ENCODE results near the gene EFHC1. TPM values are rescaled to one million over a fixed set of nuclear protein-coding genes. Genes with fewer than 3 reads are reported as not detected.
A peak's percentile ranks its signal among the peaks of the same experiment; 100 is the strongest.
"Not testable (repeated sequence)": the region's sequence is repeated elsewhere in the genome, so short reads cannot be mapped to it uniquely, and the experiment has no call there.

Gene EFHC1
- total RNA-seq, 1 experiment from 2014 or later: 29.1 TPM

- DNase-seq (ENCODE audit: low spot score): no peak
These were observed 18.8 kb downstream of the EFHC1 start for GRCh38 chr6:52438926-52439325.

DNA sequence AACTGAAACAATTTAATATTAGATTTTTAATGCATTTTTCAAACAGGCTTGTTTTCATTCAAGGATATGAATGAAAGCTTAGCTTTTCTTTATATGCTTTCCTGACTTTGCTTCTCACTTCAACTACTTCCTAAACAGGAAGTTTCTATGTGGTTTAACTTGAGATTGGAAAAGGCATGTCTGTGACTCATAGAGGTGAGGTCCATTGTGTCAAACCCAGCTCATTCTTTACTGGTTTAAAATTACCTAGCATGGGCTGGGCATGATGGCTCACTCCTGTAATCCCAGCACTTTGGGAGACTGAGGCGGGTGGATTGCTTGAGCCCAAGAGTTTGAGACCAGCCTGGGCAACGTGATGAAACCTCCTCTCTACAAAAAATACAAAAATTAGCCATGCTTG, 34.4 kb downstream of the EFHC1 start:
- DNase-seq (ENCODE audit: low spot score): peak; percentile 72

- DNase-seq (ENCODE audit: low spot score): no peak
These were observed 37.0 kb downstream of the EFHC1 start for GRCh38 chr6:52457096-52457495.

DNA sequence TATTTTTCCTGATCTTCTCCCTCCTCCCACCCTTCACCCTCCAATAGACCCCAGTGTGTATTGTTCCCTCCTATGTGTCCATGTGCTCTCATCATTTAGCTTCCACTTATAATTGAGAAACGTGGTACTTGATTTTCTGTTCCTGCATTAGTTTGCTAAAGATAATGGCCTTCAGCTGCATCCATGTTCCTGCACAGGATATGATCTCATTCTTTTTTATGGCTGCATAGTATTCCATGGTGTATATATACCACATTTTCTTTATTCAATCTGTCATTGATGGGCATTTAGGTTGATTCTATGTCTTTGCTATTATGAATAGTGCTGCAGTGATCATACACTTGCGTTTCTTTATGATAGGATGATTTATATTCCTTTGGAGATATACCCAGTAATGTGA, 41.1 kb downstream of the EFHC1 start:
- not testable (repeated sequence) for DNase-seq (ENCODE audit: low spot score)

DNA sequence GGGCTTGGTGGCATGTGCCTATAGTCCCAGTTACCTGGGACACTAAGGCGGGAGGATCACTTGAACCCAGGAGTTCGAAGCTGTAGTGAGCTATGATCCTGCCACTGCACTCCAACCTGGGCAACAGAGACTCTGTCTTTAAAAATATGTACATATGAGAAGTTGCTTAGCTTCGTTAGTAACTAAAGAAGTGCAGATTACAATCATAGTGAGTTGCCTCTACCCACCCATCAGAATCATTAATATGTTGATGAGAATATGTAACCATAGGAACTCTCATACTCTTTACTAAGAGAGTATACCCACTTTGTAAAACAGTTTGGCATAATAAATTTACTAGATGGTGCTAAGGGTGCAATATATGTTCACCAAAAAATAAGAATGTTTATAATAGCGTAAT, 54.0 kb downstream of the EFHC1 start:
- DNase-seq (ENCODE audit: low spot score): no peak

GRCh38 chr6:52475307-52475706, 55.2 kb downstream of the EFHC1 start:
- no peak for DNase-seq (ENCODE audit: low spot score)

GRCh38 chr6:52482903-52483670, 62.9 kb downstream of the EFHC1 start:
- DNase-seq (ENCODE audit: low spot score): peak; percentile 41

GRCh38 chr6:52483671-52484003, 63.5 kb downstream of the EFHC1 start:
- no peak for DNase-seq (ENCODE audit: low spot score)

DNA sequence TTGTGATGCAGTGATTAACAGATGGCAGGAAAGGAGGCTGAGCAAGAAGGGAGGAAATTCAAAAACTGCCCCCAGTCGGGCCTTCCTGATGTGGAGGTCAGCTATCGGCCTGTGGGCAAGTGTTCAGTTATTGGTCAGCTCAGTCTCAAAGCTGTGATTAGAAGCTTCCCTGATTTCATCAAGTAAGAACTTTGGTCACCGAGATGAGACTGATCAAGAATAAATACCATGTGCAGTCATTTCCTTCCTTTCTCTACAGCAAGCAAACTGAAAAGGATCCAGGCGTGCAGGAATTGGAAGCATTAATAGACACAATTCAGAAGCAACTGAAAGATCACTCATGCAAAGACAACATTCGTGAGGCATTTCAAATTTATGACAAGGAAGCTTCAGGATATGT, 69.7 kb downstream of the EFHC1 start:
- DNase-seq (ENCODE audit: low spot score): no peak

GRCh38 chr6:52491203-52492069, 71.3 kb downstream of the EFHC1 start:
- no peak for DNase-seq (ENCODE audit: low spot score)

DNA sequence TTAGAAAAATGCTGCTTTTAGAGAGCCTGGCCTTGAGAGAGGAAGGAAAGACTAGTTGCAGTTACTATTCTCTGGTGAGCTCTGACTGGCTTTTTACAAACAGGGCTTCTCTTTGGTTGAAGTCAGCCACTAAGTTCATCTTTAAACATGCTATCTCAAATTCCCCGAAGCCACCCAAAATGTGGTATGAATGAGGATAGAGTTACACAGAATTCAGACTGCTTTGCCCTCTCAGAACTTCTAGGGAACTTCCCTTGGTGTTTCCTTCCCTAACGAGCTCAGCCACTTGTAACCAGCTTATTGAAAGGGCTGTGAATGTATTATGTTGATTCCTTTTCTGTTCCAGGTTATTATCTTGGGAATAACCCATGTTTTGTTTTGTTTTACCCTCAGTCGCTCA, 73.5 kb downstream of the EFHC1 start:
- no peak for DNase-seq (ENCODE audit: low spot score)

DNA sequence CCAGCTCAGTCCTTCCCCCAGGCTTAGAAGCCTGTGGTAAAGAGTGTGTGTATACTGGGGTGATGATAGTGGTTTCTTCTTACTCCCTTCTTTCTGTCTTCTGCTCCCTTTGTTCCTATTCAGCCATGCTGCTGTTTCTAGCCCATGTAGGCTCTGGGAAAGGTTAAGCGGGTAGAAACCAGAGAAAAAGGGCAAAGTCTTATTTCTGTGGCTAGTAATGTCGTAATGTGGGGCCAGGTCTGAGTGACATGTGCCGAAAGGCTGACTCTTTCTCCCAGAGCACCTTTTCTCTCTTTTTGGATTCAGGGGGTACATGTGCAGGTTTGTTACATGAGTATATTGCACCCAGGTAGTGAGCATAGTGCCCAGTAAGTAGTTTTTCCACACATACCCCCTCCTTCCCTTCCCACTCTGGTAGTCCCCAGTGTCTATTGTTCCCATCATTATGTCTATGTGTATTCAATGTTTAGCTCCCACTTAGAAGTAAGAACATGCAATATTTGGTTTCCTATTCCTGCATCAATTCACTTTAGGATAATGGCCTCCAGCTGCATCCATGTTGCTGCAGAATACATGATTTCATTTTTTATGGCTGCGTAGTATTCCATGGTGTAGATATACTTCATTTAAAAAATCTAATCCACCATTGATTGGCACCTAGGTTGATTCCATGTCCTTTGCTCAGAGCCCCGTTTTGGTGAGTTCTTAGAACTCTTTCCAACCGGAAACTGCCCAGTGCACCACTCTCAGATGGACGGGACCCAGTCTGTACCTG, 74.3 kb downstream of the EFHC1 start:
- no peak for DNase-seq (ENCODE audit: low spot score)

DNA sequence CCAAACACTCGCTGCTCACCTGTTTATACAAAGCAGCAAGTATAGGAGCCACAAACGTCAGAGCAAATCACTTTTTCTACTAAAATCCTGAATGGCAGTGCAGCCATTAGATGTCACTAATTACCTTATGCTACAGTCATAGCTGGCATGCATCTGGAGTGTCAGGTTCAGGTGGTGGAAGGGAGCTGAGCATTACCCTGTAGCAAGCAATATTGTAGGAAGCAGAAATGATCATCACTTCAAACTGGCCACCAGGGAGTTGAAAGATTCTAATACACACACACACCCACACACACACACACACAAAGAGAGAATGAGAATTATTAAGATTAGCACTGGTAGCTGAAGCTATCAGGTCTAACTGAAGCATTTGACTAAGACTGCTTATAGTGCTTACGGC, 75.8 kb downstream of the EFHC1 start:
- no peak for DNase-seq (ENCODE audit: low spot score)

DNA sequence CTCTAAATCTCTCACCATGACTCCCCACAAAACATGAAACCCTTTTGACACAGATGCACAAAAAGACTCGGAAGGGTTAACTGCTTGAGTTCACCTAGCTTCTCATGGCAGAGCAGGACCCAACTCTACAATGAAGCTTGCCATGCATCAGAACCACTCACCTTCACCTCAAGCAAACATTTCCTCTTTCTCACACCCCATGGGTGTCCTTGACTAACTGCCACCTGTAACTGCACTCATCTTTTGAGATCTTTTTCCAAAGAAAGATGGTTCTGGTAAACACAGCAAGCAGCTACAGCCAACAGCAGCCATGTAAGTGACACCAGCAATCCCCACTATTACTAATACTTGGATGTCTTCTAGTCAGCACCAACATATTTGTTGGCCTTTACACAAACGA, 76.5 kb downstream of the EFHC1 start:
- DNase-seq (ENCODE audit: low spot score): no peak

- DNase-seq (ENCODE audit: low spot score): peak; percentile 32
These were observed 77.7 kb downstream of the EFHC1 start for GRCh38 chr6:52497652-52498408.

DNA sequence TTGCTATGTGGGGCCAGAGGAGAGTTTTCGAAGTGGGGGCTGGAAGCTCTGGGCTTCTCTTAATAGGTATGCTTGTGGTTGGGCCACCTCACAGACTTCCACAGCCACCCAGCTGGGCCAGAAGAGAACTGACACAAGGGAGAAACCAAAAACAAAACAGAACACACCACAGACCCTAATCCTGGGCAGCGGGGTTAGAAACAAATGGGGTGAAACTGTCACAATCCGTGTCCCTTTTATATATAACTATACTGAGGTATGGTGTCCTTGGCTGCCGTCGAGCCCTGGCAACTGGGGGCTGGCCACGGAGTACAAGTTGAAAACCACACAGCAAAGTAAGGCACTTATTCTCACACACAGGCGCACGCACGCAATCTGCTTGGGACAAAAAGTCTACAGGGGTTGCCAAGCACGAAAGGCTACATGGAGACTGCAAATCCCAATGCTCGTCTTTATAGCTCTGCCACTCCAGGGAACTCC, 78.4 kb downstream of the EFHC1 start:
- DNase-seq (ENCODE audit: low spot score): no peak

DNA sequence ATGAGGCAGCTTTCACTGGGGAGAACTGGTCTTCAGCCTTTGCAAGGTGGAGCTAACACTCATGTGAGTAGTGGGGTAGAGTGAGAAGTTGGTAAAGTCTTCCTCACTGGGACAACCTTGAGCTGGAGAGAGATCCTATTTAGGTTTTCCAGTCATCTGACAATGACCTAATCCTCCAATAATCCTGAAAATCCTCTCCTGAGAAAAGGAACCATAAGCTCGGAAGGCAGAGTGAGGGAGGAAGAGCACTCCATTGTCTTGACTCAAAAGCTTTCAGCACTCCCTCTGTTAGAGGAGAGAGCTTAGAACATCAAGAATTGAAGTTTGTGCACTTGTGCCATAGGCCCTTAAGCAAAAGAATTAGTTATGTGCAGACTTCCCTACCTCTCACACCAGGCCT, 78.9 kb downstream of the EFHC1 start:
- DNase-seq (ENCODE audit: low spot score): peak; percentile 65

DNA sequence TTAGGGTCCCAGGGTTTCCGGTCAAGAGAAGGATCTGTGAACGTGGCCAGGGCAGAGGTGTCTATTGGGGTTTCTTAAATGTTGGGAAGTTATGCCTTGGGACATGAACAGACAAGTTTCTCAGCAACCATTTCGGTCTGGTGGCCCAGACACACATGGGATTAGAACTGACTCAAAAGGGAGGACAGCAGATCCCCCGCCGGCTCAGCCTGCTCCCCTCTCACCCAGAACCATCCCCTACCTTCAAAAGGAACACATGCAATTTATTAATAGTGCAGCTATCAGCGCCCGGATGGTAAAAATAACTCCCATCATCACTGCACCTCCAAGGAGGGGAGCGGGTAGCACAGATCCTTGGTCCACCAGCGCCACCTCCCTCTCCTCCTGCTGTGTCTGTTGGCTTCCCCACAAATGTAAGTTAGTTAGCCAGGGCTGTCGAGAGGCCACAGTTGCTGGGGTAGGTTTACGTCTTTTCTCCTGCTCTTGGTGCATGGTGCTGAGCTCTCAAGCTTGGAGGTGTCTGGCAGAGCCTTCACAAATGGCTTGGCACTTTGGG, 79.6 kb downstream of the EFHC1 start:
- no peak for DNase-seq (ENCODE audit: low spot score)

DNA sequence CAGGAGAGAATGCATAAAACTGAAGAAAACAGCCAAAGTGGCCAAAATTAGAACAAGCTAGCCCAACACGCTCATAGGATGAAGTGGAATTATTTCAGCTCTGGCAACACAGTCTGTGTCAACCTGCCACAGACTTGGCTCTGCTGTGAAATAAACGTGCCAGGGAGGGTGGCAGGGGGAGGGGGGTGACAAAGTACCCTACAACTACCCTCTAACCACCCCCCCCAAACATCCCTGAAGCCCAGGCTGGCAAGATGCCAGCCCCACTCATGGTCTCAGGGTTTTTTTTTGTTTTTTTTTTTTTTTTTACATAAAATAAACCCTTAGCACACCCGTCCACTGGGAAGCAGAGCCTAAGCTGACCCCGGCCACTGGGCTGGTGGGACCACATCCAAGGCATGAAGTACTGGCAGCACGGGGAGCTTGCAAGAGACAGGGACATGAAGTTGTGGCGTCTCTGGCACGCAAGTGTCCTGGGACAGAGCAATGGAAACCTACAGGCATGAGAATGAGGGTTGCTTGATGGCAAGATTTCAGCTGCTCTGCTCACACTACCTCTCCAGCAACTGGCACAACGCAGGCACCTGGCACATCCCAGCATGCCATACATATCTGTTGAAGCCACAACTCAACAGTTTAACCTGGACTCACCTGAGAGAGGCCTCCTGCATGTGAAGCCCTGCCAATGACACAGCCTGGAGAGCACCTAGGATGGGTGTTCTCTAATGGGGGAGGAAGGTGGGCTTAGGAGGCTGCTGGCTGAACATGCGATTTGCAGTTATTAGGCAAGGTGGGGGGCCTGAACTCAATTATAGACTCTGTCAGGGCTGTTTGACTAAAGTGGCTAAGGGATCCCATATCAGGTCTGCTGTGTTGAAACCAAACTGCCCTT, 80.3 kb downstream of the EFHC1 start:
- DNase-seq (ENCODE audit: low spot score): no peak

Data from A172 (cell line).